ENCODE data around the gene MAP3K2.

MAP3K2 gene

GRCh38 chr2:127283275-127283674, 104.5 kb downstream of the MAP3K2 start:
- no peak for ATAC-seq

GRCh38 chr2:127280693-127281092, 107.1 kb downstream of the MAP3K2 start:
- no peak for ATAC-seq

GRCh38 chr2:127279781-127280180, 108.0 kb downstream of the MAP3K2 start:
- ATAC-seq: no peak

GRCh38 chr2:127278959-127279358, 108.8 kb downstream of the MAP3K2 start:
- ATAC-seq: no peak

- peak in 1 of 2 donors; percentile 13 for ATAC-seq
Observed at GRCh38 chr2:127277028-127277427, 110.7 kb downstream of the MAP3K2 start.

GRCh38 chr2:127275789-127276188, 112.0 kb downstream of the MAP3K2 start:
- ATAC-seq: no peak

GRCh38 chr2:127275356-127275755, 112.4 kb downstream of the MAP3K2 start:
- no peak for ATAC-seq

GRCh38 chr2:127270663-127271062, 117.1 kb downstream of the MAP3K2 start:
- no peak for ATAC-seq

GRCh38 chr2:127261804-127262406, 125.9 kb downstream of the MAP3K2 start:
- ATAC-seq: no peak

- no peak for ATAC-seq
Observed at GRCh38 chr2:127259355-127259754, 128.4 kb downstream of the MAP3K2 start.

- ATAC-seq: no peak
Observed at GRCh38 chr2:127256866-127257265, 130.9 kb downstream of the MAP3K2 start.

- ATAC-seq: no peak
Observed at GRCh38 chr2:127256381-127256780, 131.4 kb downstream of the MAP3K2 start.

GRCh38 chr2:127255721-127256120, 132.1 kb downstream of the MAP3K2 start:
- no peak for ATAC-seq

- no peak for ATAC-seq
Observed at GRCh38 chr2:127255146-127255545, 132.6 kb downstream of the MAP3K2 start.

GRCh38 chr2:127254386-127254981, 133.3 kb downstream of the MAP3K2 start:
- ATAC-seq: no peak
